ENCODE data around the gene TRIM24. TPM values are rescaled to one million over a fixed set of nuclear protein-coding genes. Genes with fewer than 3 reads are reported as not detected.

Gene TRIM24
- total RNA-seq, 2 donors from 2014 or later, result 16.2 to 18.1 TPM

- Mint-ChIP-seq H3K4me1 (ENCODE audit: low read depth) (no peaks in the 10 kb centered on the region), H3K36me3 (ENCODE audit: insufficient read depth in 2 of 2) (peaks cover 43 to 65% of the 10 kb centered on the region in 2 donors), H3K27me3 (ENCODE audit: low read depth) (no peaks in the 10 kb centered on the region), H3K9me3 (peaks cover 7 to 35% of the 10 kb centered on the region in 2 donors), H3K27ac (no peak overlapping the region), H3K4me3 (no peak overlapping the region)
- DNase-seq (no peak), ATAC-seq (replicated peaks in 1 of 2) (no peak)
Observed at GRCh38 chr7:138564365-138564764, 104.3 kb downstream of the TRIM24 start.

DNA sequence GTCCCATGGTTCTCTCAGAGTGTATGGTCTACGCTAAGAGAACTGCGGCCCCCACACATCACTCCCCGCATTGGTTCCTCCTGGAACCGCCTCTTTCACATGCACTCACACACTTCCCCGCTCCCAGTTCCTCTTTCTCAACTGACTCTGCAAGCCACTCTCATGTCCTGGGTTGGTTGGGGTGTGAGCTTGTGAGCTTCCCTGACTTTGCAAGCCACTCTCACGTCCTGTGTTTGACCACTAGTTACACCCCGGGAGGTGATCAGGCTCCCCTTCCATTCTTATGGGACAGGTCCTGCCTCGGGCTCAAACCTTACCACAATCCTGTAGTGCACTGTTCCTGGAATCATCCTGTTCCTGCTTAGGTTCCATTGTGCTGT, 105.0 kb downstream of the TRIM24 start:
- Mint-ChIP-seq H3K9me3 (peaks cover 7 to 34% of the 10 kb centered on the region in 2 donors), H3K27me3 (ENCODE audit: low read depth) (no peaks in the 10 kb centered on the region), H3K4me3 (no peak overlapping the region), H3K27ac (no peak overlapping the region), H3K36me3 (ENCODE audit: insufficient read depth in 2 of 2) (peaks cover 43 to 61% of the 10 kb centered on the region in 2 donors), H3K4me1 (ENCODE audit: low read depth) (no peaks in the 10 kb centered on the region)
- DNase-seq, result no peak
- ATAC-seq (replicated peaks in 1 of 2), result no peak

GRCh38 chr7:138565451-138566114, 105.5 kb downstream of the TRIM24 start:
- Mint-ChIP-seq H3K36me3 (ENCODE audit: insufficient read depth in 2 of 2) (peaks cover 41 to 57% of the 10 kb centered on the region in 2 donors), H3K9me3 (peaks cover 7 to 30% of the 10 kb centered on the region in 2 donors), H3K4me1 (ENCODE audit: low read depth) (no peaks in the 10 kb centered on the region), H3K4me3 (no peak overlapping the region), H3K27ac (no peak overlapping the region), H3K27me3 (ENCODE audit: low read depth) (no peaks in the 10 kb centered on the region)
- ATAC-seq (replicated peaks in 1 of 2), result no peak
- DNase-seq, result no peak

DNA sequence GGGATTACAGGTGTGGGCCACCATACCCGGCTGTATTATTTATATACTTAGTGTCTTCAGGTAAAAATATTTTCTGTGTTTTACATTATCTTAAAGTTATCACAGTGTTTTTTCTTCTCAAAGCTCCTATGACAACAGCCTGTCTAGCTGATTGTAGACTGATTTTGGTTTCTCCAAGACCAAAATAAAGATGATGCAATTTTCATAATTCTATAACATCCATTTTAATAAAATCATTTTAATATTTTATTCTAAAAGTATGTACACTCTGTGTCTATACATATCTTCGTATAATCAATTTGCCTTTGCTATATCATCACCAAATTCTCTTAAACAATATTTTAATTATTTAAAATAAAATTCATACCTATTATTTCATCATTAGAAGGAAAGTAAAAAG, 108.6 kb downstream of the TRIM24 start:
- ATAC-seq (replicated peaks in 1 of 2) (no peak), DNase-seq (no peak)
- H3K27ac Mint-ChIP-seq, result no peak overlapping the region
- no peaks in the 10 kb centered on the region for H3K27me3 Mint-ChIP-seq (ENCODE audit: low read depth)
- peaks cover 3 to 18% of the 10 kb centered on the region in 2 donors for H3K9me3 Mint-ChIP-seq
- H3K4me1 Mint-ChIP-seq (ENCODE audit: low read depth), result no peaks in the 10 kb centered on the region
- H3K4me3 Mint-ChIP-seq, result no peak overlapping the region
- H3K36me3 Mint-ChIP-seq (ENCODE audit: insufficient read depth in 2 of 2), result peaks cover 28 to 48% of the 10 kb centered on the region in 2 donors

DNA sequence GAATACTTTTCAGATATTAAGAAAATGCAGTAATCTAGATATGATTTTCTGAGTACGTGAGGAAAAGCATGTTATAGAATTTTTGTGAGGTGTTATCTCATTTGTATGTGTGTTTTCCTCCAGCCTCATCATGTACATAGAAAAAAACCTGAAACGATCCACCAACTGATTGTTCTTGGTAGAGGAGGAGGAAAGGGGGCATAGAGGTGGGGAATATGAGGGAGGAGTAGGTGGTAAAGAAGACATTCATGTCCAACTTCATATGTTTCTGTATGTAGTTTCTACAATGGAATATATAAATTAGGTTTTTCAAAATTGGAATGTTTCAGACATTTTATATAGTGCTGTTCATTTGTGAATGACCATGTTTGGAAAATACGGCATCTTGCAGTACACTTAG, 109.4 kb downstream of the TRIM24 start:
- H3K27ac Mint-ChIP-seq, result no peak overlapping the region
- peaks cover 20 to 44% of the 10 kb centered on the region in 2 donors for H3K36me3 Mint-ChIP-seq (ENCODE audit: insufficient read depth in 2 of 2)
- no peaks in the 10 kb centered on the region for H3K4me1 Mint-ChIP-seq (ENCODE audit: low read depth)
- no peak for DNase-seq
- no peak for ATAC-seq (replicated peaks in 1 of 2)
- H3K4me3 Mint-ChIP-seq, result no peak overlapping the region
- H3K9me3 Mint-ChIP-seq, result peaks cover 3 to 11% of the 10 kb centered on the region in 2 donors
- no peaks in the 10 kb centered on the region for H3K27me3 Mint-ChIP-seq (ENCODE audit: low read depth)

- Mint-ChIP-seq H3K9me3 (peaks cover 0 to 2% of the 10 kb centered on the region in 2 donors), H3K27me3 (ENCODE audit: low read depth) (no peaks in the 10 kb centered on the region), H3K4me1 (ENCODE audit: low read depth) (no peaks in the 10 kb centered on the region), H3K36me3 (ENCODE audit: insufficient read depth in 2 of 2) (peaks cover 9 to 31% of the 10 kb centered on the region in 2 donors), H3K27ac (no peak overlapping the region), H3K4me3 (no peak overlapping the region)
- ATAC-seq (replicated peaks in 1 of 2), result no peak
- no peak for DNase-seq
Observed at GRCh38 chr7:138570715-138571114, 110.7 kb downstream of the TRIM24 start.

DNA sequence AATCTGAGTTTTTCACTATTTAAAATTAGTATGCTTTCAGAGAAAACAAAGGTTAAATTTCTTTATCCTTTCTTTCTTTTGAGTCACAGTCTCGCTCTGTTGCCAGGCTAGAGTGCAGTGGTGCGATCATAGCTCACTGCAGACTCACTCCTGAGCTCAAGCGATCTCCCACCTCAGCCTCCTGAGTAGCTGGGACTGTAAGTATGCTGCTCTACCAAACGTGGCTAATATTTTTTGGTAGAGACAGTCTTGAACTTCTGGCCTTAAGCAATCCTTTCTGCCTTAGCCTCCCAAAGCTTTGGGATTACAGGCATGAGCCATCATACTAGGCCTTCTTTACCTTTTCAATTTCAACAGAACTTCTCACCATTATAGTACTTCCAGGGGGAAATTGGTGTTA, 113.7 kb downstream of the TRIM24 start:
- Mint-ChIP-seq H3K36me3 (ENCODE audit: insufficient read depth in 2 of 2) (peaks cover 5 to 26% of the 10 kb centered on the region in 2 donors), H3K27ac (no peak overlapping the region), H3K27me3 (ENCODE audit: low read depth) (no peaks in the 10 kb centered on the region), H3K4me1 (ENCODE audit: low read depth) (no peaks in the 10 kb centered on the region), H3K9me3 (no peaks in the 10 kb centered on the region), H3K4me3 (no peak overlapping the region)
- ATAC-seq (replicated peaks in 1 of 2), result no peak
- DNase-seq, result no peak

- peaks cover 1 to 17% of the 10 kb centered on the region in 2 donors for H3K36me3 Mint-ChIP-seq (ENCODE audit: insufficient read depth in 2 of 2)
- H3K4me3 Mint-ChIP-seq, result no peak overlapping the region
- DNase-seq (no peak), ATAC-seq (replicated peaks in 1 of 2) (no peak)
- no peaks in the 10 kb centered on the region for H3K4me1 Mint-ChIP-seq (ENCODE audit: low read depth)
- peak overlapping the region; percentile 20 for H3K27ac Mint-ChIP-seq
- H3K27me3 Mint-ChIP-seq (ENCODE audit: low read depth), result no peaks in the 10 kb centered on the region
- no peaks in the 10 kb centered on the region for H3K9me3 Mint-ChIP-seq
Observed at GRCh38 chr7:138575897-138576428, 115.9 kb downstream of the TRIM24 start.

DNA sequence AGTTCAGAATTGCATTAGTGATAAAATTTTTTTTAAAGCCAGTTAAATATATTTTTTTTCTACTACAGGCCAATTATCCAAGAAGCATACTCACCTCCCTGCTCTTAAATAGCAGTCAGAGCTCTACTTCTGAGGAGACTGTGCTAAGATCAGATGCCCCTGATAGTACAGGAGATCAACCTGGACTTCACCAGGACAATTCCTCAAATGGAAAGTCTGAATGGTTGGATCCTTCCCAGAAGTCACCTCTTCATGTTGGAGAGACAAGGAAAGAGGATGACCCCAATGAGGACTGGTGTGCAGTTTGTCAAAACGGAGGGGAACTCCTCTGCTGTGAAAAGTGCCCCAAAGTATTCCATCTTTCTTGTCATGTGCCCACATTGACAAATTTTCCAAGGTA, 119.1 kb downstream of the TRIM24 start:
- no peaks in the 10 kb centered on the region for H3K9me3 Mint-ChIP-seq
- no peak overlapping the region for H3K4me3 Mint-ChIP-seq

DNA sequence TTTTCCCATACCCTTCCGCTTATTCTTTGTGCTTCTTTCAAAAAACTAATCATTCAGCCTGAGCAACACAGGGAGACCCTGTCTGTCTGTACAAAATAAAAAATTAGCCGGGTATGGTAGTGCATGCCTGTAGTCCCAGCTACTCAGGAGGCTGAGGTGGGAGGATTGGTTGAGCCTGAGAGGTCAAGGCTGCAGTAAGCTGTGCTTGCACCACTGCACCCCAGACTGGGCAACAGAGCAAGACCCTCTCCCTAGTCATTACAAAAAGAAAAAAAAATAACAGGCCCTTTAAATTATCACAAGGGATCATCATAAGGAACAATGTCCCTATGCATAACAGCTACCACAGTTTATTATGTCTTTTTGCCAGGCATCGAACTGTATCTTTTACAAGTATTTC, 119.6 kb downstream of the TRIM24 start:
- Mint-ChIP-seq H3K4me1 (ENCODE audit: low read depth) (no peaks in the 10 kb centered on the region), H3K4me3 (no peak overlapping the region), H3K27ac (no peak overlapping the region), H3K27me3 (ENCODE audit: low read depth) (no peaks in the 10 kb centered on the region), H3K9me3 (no peaks in the 10 kb centered on the region), H3K36me3 (ENCODE audit: insufficient read depth in 2 of 2) (peaks cover 0 to 22% of the 10 kb centered on the region in 2 donors)
- DNase-seq (no peak), ATAC-seq (replicated peaks in 1 of 2) (no peak)

More for the DNA sequence above, 119.1 kb downstream of the TRIM24 start:
- Mint-ChIP-seq H3K4me1 (ENCODE audit: low read depth) (no peaks in the 10 kb centered on the region), H3K27ac (no peak overlapping the region), H3K27me3 (ENCODE audit: low read depth) (no peaks in the 10 kb centered on the region), H3K36me3 (ENCODE audit: insufficient read depth in 2 of 2) (peaks cover 0 to 17% of the 10 kb centered on the region in 2 donors)
- no peak for ATAC-seq (replicated peaks in 1 of 2)
- no peak for DNase-seq

GRCh38 chr7:138581065-138581464, 121.0 kb downstream of the TRIM24 start:
- H3K4me1 Mint-ChIP-seq (ENCODE audit: low read depth), result no peaks in the 10 kb centered on the region
- ATAC-seq (replicated peaks in 1 of 2), result no peak
- peaks cover 0 to 26% of the 10 kb centered on the region in 2 donors for H3K36me3 Mint-ChIP-seq (ENCODE audit: insufficient read depth in 2 of 2)
- no peaks in the 10 kb centered on the region for H3K9me3 Mint-ChIP-seq
- no peaks in the 10 kb centered on the region for H3K27me3 Mint-ChIP-seq (ENCODE audit: low read depth)
- no peak overlapping the region for H3K4me3 Mint-ChIP-seq
- H3K27ac Mint-ChIP-seq, result no peak overlapping the region
- DNase-seq, result no peak

DNA sequence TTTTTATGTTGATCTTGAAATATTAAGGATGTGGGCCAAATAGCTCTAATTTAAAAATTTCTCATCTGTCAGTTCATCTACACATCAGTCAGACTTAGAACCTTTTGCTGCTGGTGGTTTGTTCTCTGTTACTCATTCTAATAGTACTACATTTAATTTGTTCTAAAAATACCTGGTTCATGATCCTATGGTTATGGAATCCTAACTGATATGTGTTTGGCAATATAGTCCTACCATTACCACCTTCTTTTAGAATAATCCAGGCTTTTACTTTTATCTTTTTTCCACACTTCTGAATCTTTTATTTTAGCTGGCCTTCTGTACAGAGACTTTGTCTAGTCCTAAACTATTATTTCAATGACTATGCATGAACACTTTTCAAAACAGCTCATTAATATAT, 124.2 kb downstream of the TRIM24 start:
- Mint-ChIP-seq H3K27ac (no peak overlapping the region), H3K27me3 (ENCODE audit: low read depth) (no peaks in the 10 kb centered on the region), H3K36me3 (ENCODE audit: insufficient read depth in 2 of 2) (peaks cover 0 to 16% of the 10 kb centered on the region in 2 donors), H3K9me3 (no peaks in the 10 kb centered on the region), H3K4me3 (no peak overlapping the region), H3K4me1 (ENCODE audit: low read depth) (no peaks in the 10 kb centered on the region)
- DNase-seq (no peak), ATAC-seq (replicated peaks in 1 of 2) (no peak)

GRCh38 chr7:138584696-138585095, 124.6 kb downstream of the TRIM24 start:
- no peaks in the 10 kb centered on the region for H3K9me3 Mint-ChIP-seq
- H3K4me1 Mint-ChIP-seq (ENCODE audit: low read depth), result no peaks in the 10 kb centered on the region
- H3K4me3 Mint-ChIP-seq, result no peak overlapping the region
- H3K27ac Mint-ChIP-seq, result no peak overlapping the region
- DNase-seq, result no peak
- H3K27me3 Mint-ChIP-seq (ENCODE audit: low read depth), result no peaks in the 10 kb centered on the region
- ATAC-seq (replicated peaks in 1 of 2), result no peak
- peaks cover 0 to 16% of the 10 kb centered on the region in 2 donors for H3K36me3 Mint-ChIP-seq (ENCODE audit: insufficient read depth in 2 of 2)
